Transverse colon (tissue), 1 donor: ENCODE data around the gene TSPAN31.

ENCODE experiments used
- EP300 ChIP-seq: sonication (generic); formaldehyde crosslinking; IDR thresholded peaks from one replicate; pipeline ENCODE4 v1.6.1; 2017; ENCODE audit warnings: antibody characterized with exemption, low read depth
- POLR2A ChIP-seq: fragments of 450-650 bp; IDR thresholded peaks from one replicate; pipeline ENCODE4 v1.6.1; 2016; ENCODE audit warnings: antibody characterized with exemption, mild to moderate bottlenecking, moderate library complexity

DNA sequence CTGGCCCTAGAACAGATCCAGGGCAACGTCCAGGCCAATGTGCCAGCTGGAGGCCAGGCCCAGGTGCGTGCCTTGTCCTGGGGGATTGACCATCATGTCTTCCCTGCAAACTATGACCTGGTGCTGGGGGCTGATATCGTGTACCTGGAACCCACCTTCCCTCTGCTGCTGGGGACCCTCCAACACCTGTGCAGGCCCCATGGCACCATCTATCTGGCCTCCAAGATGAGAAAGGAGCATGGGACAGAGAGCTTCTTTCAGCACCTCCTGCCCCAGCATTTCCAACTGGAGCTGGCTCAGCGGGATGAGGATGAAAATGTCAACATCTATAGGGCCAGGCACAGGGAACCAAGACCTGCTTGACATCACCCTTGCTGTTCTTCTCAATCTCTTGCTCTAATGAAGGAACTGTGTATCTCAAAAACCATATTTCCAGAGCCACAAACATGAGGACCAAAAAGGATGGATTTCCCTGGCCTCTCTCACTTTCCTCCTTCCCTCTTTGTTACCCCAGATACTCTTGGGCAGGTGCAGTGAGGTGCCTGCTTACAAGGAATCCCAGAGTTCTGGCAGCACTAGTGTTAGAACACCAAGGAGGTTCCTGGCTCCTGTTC, 35.6 kb downstream of the TSPAN31 start:
- TF ChIP-seq POLR2A (no peak), EP300 (no peak)
